Transverse colon (tissue), 4 donors: ENCODE results near the gene NFE2.

Source experiments
- CTCF ChIP-seq, 5 experiments: fragments of 200-600 bp in 3 of 5; fragments of 450-650 bp in 2 of 5; sonication (generic) in 3 of 5; IDR thresholded peaks; 1 replicate in 2 of 5; 2 replicates in 3 of 5; pipeline ENCODE4 v1.5.1; 2016 to 2017; ENCODE audit warnings: antibody characterized with exemption in 5 of 5, inconsistent platforms in 3 of 5, mild to moderate bottlenecking in 2 of 5, moderate library complexity in 1 of 5
- POLR2A ChIP-seq: fragments of 450-650 bp; IDR thresholded peaks from one replicate; pipeline ENCODE4 v1.6.1; 2016; ENCODE audit warnings: antibody characterized with exemption, mild to moderate bottlenecking, moderate library complexity
- POLR2AphosphoS5 ChIP-seq, 3 donors: sonication (generic); formaldehyde crosslinking; IDR thresholded peaks; one replicate each; pipeline ENCODE4 v1.6.1; 2016; ENCODE audit warnings: antibody characterized with exemption in 3 of 3

DNA sequence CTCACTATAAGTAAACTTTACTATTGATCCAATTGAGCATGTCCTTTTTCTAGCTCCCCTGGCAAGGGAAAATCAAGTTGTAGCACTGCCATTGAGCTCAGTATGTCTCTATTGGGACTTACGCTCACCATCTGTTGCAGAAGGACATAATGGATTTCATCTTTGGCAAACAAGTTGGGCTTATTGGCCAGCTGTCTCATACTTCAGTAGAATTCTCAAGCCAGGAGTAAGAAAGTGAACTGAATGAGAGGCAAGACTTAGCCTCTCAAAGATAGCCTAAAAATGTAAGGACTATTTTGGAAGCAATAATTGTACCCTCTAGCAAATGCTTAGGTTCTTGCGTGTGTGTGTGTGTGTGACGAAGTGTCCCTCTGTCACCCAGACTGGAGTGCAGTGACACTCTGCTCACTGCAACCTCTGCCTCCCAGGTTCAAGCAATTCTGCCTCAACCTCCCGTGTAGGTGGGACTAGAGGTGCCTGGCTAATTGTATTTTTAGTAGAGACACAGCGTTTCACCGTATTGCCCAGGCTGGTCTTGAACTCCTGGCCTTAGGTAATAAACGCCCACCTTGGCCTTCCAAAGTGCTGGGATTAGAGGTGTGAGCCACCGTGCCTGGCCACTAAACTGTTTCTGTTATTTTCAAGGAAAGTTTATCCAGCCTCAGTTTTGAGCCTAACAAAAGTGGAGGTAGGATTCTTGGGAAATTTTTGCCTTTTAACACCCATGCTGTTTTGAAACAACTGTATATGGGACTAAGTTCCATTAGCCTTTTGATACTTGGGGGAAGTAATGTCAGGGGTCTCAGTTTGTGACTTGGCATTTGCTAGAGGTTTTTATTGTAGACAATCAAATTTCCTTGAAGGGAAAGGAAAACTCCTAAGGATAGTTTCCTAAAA, 13.3 kb downstream of the NFE2 start:
- TF ChIP-seq POLR2A = no peak
- TF ChIP-seq CTCF (IDR thresholded peaks at IDR 0.05) = no peak
- TF ChIP-seq POLR2AphosphoS5 (IDR thresholded peaks at IDR 0.05) = peak in 2 of 3 donors; percentile 25 to 65
